NCI-H2171 treated with DMSO at 0.1 percent for 48 hours (cell line): ENCODE data around the gene BCORL1.

ENCODE experiments used
- DNase-seq: peaks from one replicate; lab custom pipeline; 2025; lab: John Stamatoyannopoulos, UW

Gene BCORL1

DNA sequence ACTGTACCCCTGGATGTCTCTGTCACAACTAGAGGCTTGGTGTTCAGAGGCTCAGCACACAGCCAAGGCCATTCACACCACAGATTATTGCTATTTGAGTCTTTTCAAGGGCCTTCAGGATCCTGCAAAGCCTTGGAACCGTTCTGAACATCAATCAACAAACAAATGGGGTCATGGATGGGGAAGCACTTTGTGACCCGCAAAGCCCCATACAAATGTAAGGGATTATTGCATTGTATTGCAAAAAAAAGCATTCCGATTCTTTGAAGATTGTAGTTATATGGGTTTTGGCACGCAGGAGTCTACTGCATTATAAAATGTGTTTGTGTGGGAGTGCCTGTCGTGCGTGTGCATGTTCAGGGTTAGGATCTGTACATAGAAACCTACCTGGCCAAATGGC, 17.3 kb upstream of the BCORL1 start:
- no peak for DNase-seq

DNA sequence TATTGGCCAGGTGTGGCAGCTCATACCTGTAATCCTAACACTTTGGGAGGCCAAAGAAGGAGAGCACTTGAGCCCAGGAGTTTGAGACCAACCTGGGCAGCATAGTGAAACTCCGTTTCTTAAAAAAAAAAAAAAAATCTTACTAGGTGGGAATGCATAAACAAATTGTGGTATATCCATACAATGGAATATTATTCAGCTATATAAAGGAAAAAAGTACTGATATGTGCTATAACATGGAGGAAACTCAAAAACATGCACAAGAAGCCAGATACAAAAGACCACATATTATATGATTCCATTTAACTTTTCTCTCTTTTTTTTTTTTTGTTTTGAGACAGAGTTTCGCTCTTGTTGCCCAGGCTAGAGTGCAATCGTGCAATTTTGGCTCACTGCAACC, 13.5 kb upstream of the BCORL1 start:
- DNase-seq = no peak

DNA sequence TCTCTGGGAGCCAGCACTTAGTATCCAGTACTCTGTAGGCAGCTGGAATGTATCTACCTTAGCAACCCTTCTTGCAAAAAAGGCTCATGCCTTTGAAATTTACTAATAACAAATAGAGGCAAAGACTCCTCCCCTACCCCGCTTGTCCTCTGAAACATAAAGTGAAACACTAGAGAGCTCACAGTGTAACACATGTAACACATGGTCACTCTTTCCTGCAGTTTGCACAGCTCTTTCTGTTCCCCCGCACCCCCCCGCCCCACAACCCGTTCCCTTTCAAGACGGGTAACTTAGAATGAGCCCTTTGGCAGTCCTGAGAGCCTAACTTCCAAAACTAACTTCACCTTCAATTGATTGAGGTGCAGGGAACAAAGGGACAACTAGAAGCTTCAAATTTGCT, 6.0 kb upstream of the BCORL1 start:
- no peak for DNase-seq

DNA sequence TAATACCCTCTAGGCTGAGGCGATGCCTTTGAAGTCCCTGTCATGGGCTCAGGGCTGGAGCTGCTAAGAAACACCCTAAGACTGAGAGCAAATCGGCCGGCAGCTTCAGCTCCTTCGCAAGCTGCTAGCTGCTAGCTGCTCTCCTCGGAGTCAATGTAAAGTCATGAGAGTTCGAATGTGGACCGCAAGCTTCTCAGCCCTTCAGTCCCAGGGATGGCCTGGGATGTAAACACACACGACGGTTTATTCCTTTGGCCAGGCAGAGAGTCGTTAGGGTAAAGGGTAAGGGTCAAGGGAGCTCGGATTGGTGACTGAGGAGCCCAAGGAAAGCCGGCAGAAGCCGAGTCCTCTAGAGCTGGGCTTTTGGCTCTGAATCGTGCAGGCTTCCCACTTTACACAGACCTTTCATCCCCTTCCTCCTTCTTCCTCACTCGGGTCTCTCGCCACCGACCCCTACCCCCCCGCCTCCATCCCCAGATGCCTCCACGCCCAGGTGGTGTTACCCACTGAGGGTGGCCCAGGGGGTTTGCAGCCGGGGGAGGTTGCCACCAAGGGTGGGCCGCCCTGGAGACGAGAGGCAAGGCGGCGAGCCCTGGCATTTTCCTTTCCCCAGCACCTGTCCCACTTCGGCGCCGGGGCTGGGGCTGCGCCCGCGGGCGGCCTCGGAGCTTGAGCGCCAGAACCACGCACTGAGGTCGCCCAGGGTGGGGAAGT, 3.1 kb upstream of the BCORL1 start:
- DNase-seq = no peak

DNA sequence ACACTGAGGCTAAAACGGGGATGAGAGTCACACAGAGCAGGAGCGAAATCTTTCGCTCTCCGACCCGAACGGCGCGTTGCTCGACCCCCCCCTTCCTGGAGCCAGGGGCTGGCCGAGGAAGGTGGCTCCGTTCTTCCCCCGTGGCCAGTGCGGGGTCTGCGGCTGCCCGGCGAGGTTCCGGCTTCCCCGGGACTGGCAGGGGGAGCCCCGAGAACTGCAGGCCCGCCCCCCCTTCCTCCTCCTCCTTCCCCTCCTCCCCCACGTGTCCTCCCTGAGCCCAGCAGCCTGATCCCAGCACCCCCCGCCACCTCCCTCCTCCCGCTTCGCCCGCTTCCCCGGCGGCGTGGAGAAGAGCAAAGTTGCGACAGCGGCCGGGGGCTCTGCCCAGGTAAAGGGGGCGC, 2.4 kb upstream of the BCORL1 start:
- no peak for DNase-seq

DNA sequence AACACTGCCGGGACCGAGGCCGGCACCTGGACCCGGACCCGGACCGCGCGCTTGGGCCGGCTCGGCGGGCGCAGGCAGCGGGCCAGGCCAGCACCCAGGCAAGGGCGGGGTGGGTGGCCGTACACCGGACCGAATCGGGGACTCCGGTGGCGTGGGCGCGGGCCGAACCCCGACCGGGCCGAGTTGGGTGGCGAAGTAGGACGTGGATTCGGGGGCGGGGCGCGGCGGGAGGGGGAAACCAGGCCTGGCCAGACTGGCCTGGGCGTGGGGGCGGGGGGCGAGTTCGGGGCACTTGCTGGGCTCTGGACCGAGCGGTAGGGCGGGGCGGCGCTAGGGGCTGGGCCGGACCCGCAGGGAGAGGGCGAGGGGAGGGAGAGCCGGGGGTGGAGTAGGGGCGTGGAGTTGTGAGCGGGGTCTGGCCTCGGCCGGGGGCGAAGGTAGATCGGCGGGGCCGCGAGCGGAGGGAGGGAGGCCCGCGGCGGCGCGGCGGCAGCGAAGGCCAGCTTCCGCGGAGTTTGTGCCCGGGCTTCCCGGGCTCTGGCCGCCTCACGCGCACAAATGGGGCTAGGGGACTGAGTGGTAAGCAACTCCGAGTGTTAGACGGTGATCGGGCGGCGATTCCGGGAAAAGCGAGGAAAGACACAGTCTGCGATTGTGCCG, 1.8 kb upstream of the BCORL1 start:
- no peak for DNase-seq

DNA sequence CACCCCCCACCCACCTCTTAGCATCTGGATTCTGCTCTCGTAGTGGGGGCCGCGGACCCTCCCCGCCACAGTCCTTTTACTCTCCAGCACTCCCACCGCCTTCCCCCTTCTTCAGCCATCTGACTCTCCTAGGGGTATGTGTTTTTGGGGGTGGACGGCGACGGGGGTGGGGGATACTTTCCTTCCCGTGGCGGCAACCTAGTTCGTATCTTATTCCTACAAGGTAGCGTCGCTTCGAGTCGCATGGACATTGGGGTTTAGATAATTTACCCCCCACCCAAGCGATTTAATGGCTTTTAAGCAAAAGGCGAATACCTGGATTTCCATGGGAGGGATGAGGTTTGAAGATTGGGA, 1.3 kb upstream of the BCORL1 start:
- peak; percentile 1 for DNase-seq

DNA sequence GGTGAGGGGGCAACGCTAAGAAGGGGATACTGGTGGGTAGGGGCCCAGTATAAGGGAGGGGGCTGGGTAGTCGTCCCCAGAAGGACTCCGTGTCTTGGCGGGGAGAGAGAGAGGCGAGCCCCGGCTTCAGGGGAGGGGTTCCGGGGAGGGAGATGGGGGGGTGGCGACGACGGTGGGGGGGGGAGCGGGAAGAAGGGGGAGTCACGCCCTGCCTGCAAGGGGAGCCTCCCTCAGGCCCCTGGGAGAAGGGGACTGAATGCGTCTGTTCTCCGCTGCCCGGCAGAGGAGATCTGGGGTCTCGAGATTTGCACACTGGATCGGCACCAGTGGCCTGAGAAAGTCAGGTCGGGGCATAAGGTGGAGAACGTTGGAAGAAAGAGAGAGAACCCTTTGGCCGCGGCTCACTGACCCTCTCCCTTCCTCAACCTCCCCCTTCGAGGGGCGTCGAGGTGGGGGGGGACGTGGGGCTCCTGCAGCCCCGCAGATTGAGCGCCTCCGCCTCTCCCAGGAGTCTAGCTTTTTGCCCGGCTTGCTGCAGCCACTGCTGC, 609 bp upstream of the BCORL1 start:
- no peak for DNase-seq

DNA sequence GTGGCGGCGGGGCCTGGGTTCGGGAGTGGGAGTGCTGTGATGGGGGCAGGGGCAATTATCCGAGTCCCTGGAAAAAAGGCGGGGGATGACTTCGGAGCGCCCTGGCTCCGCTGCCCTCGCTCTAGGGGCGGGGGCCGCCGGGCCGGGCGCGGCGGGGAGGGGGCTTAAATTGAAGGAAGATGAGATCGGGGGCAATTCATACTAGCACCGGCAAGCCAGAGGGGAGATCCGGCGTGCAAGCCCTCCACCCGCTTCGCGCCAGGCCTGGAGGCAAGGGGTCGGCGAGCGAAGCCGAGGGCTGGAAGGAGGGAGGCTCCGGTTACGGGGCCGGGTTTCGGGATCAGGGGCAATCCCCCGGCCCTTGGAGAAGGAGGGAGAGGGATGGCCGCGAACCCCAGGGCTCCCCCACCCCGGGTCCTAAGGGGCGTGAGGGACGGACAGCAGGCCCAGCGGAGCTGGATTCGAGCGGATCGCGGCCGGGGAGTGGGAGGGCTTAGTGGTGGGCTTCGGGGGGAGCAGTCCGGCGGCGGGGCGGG, 1.2 kb downstream of the BCORL1 start:
- no peak for DNase-seq

DNA sequence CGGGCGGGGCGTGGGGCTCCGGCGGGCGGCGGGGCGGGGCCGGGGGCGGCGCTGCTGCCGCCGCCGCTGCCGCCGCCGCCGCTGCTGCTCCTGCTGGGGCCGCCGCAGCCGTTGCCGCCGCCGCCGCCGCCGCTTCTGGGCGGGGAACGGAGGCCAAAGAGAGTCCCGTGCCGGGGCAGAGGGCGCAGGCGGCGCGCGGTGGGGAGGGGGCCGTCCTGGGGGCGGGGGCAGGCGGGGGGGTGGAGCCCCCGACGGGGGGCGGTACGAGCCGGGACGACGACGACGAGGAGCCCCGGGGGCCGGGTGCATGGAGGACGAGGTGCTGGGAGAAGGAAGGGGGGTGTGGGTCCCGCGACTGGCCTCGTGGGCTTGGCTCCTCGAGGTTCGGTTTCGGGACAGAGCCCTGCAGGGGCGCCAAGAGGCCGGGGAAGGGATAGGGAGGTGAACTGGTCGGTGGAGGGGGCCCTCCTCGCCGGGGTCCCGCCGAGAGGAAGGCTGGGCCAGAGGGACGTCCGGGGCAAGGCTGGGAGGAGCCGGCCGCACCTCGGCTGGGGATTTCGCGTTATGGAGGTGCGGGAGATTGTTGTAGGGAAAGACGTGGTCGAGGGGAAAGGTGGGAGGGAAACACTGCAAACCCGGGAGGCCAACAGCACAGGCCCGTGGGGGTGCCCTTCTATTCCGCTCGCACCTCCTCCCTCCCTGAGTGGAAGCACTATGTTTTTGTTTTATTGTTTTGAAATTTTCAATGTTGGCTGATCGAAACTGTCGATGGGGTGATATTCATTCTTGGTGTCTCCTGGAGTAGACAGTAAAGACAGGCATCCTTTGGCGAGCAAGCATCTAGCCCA, 1.9 kb downstream of the BCORL1 start:
- no peak for DNase-seq

DNA sequence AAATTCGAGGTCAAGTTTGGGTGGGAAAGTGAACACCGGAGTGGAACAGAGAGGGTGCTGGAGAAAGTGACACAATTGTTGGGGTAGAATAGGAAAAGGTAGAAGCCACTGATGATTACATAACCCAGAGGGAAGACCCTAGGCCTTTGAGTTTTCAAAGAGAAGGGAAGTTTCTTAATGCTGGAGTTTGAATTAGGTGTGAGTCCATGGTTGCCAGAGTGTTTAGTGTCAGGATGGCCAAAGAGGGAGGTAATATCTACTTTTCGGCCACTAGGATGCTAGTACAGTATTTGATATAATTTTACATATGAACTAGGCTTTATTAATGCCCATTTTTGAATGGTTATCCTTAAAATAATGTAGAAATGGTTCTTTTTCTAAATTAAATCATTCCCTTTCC, 5.4 kb downstream of the BCORL1 start:
- no peak for DNase-seq

DNA sequence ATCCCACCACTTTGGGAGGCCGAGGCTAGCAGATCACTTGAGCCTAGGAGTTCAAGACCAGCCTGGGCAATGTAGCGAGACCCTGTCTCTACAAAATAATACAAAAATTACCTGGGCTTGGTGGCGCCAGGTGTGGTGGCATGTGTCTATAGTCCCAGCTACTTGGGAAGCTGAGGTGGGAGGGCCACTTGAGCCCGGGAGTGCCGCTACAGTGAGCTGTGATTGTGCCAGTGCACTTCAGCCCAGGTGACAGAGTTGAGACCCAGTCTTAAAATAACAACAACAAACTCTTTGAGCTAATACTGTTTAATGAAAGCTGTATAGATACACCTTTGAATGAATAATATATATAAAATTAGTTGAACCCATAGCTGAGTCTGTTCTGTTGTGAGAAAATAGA, 9.7 kb downstream of the BCORL1 start:
- DNase-seq = no peak

DNA sequence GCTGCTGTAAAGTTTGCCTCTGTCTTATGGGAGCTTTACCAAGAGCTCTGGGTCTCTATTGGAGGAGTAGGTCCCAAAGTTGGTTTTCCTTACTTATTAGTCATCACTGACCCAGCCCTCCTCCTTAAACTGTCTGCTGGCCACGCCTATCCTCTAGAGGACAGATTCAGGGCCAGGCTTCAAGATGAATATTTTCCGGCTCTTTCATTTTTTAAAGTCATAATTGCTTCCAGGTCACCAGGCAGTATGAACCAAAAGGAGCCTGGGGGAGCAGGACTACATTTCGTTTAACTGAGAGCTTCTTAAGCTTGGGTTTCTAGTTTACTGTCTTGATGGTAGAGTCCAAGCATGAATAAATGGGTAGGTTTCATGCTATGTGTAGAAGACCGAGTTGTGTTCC, 13.7 kb downstream of the BCORL1 start:
- no peak for DNase-seq

DNA sequence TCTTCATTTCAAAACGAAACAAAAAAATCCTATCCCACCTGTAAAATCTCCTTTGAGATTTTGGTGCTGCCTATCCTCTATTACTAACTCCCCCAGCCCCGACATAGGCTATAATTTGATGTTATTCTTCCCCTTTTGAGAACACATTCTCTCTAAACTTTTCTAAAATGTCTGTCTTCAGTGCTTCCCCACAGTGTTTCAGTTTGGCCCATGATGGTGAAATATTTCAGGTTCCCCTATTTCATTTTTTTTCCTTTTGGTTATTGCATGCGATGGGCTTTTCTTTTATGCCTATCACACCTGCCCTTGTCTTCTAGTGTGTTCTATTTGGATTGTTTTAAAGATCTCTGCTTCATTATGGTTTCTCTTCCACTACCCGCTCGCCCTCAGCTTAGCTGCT, 14.7 kb downstream of the BCORL1 start:
- DNase-seq = no peak

DNA sequence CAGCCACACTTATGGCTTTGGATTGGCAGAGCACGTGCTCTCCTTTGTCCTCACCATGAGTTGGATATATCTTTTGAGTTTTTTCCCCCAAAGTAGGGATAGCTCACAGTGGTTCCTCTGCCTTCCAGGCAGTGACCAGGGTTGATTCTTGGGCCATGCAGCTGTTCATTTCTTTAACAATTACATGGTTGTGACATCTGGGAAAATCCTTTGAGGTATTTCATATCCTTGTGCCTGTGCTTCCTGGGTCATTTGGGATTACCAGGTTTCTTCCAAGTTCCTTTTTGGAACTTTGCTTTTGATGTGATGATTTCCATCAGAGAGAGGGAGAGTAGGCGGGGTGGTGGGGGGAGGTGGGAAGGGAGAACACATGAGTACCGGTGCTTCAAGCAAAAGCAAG, 15.6 kb downstream of the BCORL1 start:
- DNase-seq = no peak

DNA sequence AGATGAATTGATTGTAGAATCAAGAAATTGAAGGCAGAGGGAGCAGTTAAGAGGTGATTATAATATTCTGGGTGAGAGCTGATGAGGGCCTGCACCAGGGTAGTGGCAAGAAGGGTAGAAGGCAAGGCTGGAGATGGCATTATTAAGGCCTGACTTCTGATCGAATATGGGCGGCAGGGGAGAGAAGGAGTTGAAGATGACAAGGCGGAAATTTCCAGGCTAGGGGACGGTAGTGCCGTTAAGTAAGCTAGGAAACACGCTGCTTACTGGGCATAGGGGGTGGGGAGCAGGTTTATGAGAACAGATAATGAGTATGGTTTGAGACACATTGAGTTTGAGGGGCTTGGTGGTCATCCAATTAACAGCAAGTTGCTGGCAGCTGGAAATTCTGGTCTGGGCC, 19.5 kb downstream of the BCORL1 start:
- DNase-seq = no peak

DNA sequence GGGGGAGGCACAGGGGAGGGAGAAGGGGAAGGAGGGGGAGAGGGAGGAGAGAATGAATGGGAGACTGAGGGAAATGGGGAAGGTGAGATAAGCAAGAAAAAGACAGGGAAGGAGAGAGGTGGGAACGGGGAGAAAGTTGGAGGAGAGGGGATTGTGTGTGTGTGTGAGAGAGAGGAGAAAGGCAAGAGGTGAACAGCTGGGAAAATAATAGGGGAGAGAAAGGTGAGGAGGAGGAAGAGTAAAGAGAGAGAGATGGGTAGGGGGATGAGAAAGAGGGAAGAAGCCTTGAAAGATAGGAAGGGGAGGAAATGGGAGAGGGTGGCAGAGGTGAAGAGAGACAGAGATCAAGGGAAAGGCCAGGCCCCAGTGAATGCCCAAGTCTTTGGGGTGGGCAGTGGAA, 20.1 kb downstream of the BCORL1 start:
- no peak for DNase-seq

DNA sequence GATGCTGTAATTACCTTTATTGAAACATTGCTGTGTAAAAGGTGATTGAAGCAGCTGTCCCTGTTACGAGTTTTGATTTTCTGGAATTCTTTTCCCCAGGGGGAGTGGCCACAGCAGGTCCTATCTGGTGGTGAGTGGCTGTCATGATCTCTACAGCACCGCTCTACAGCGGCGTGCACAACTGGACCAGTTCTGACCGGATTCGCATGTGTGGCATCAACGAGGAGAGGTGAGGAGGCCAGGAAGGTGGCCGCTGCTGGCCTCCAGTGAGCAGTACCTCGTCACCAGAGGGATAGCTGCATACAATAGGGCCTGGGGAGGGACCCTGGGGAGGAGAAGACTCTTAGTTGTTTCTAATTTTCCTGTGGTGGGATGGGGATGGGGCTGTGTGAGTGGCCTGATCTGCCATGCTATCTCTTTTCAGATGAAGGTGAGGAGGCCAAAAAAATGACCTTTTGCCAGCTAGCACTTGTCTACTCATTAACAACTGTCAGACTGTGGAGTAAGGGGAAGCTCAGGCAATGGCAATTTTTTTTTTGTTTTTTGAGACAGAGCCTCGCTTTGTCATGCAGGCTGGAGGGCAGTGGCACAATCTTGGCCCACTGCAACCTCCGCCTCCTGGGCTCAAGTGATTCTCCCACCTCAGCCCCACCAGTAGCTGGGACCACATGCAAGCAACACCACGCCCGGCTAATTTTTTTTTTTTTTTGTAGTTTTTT, 22.8 kb downstream of the BCORL1 start:
- DNase-seq = no peak

DNA sequence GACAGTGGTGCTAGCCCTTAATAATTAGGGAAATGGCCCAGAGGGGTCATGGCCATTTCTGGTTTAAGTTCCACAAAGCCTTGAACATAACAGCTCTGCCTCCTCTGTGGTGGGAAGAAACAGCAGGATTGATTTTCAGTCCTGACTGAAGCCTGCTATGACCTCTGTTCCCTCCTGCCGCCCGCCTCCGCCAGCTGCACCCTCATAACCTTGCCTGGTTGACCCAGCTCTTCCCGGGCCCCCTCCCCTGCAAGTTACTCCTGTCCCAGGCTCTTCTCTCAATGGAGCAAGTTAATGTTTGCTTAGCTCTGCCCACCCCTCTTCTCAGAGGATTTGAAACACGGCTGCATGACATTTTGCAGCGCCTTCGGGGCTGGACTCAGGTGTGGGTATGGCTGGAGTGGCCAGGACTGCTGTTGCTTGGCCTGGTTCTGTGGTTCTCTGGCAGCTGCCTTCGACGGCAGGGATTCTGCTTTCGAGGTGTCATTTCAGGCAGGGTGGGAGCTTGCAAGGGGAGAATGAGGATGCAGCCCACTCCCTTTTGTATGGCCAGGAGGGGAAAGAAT, 27.3 kb downstream of the BCORL1 start:
- DNase-seq = no peak

DNA sequence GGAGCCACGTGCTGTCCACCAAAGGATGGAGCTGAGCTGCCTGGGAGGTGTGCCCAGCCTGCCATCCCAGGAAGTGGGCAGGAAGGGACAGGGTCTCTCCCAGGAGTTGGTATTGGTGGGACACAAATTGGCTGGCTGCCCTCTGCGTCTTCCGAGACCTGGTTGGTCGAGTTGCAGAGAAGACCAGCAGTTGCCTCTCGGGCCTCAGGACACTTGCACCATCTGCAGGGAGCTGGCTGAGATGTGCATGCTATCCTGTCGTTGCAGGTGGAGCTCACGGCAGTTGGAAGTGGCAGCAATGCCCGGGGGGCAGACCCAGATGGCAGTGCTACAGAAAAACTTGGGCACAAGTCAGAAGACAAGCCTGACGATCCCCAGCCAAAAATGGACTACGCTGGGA, 30.2 kb downstream of the BCORL1 start:
- DNase-seq = no peak

DNA sequence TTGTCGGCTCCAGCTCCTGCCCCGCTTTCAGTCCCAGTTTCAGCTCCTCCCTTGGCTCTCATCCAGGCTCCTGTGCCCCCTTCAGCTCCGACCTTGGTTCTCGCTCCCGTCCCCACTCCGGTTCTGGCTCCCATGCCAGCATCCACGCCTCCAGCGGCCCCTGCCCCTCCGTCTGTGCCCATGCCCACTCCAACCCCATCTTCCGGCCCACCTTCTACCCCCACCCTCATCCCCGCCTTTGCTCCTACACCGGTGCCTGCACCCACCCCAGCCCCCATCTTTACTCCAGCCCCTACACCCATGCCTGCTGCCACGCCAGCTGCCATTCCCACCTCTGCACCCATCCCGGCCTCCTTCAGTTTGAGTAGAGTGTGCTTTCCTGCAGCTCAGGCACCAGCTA, 31.2 kb downstream of the BCORL1 start:
- DNase-seq = no peak

DNA sequence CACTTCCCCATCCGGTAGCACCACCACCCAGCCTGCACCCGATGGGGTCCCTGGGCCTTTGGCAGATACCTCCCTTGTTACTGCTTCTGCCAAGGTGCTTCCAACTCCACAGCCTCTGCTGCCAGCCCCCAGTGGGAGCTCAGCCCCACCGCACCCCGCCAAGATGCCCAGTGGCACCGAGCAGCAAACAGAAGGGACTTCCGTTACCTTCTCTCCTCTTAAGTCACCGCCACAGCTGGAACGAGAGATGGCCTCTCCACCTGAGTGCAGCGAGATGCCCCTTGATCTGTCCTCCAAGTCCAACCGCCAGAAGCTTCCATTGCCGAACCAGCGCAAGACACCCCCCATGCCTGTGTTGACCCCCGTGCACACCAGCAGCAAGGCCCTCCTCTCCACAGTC, 31.9 kb downstream of the BCORL1 start:
- DNase-seq = no peak
